CD1c-positive myeloid dendritic cell (primary cell): Measurements from ENCODE around the gene CHD5.

ENCODE experiments used
- DNase-seq: peaks from one replicate; pipeline ENCODE4 v3.0.0-alpha.2; 2016; ENCODE audit errors: extremely low spot score

The CHD5 gene

DNA sequence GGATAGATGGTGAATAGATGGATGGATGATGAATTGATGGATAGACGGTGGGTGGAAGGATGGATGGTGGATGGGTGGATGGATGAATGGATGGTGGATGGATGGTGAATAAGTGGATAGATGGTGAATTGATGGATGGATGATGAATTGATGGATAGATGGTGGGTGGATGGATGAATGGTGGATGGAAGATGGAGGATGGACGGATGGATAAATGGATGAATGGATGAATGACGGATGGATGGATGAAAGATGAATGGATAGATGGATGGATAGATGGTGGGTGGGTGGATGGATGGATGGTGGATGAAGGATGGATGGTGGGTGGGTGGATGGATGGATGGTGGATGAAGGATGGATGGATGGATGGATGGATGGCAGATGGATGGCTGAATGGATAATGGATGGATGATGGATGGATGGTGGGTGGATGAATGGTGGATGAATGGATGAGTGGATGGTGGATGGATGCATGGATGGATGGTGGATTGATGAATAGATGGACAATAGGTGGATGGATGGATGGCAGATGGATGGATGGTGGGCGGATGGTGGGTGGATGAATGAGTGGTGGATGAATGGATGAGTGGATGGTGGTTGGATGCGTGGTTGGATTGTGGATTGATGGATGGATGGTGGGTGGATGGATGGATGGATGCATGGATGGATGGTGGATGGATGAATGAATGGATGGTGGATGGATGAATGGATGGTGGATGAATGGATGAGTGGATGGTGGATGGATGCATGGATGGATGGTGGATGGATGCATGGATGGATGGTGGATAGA lies 5.3 kb downstream of the CHD5 start:
- no peak for DNase-seq

DNA sequence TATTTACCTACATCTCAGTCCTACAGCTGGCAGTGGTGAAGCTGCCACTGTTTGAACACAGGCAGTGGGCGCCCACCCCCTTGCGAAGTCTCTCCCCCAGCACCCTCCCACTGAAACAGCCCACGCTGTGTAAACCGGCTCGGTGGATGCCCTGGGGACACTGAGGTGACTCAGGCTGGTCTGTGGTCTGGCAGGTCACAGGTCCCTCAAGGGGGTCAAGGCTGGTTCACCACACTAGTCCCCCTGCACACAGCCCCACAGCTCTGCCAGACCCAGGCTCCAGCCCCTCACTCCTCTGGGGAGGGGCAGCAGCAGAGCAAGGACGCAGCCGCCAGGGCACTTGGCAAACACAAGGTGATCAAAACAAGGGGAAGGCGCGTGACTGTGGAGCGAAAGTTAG lies 7.6 kb downstream of the CHD5 start:
- DNase-seq: no peak

DNA sequence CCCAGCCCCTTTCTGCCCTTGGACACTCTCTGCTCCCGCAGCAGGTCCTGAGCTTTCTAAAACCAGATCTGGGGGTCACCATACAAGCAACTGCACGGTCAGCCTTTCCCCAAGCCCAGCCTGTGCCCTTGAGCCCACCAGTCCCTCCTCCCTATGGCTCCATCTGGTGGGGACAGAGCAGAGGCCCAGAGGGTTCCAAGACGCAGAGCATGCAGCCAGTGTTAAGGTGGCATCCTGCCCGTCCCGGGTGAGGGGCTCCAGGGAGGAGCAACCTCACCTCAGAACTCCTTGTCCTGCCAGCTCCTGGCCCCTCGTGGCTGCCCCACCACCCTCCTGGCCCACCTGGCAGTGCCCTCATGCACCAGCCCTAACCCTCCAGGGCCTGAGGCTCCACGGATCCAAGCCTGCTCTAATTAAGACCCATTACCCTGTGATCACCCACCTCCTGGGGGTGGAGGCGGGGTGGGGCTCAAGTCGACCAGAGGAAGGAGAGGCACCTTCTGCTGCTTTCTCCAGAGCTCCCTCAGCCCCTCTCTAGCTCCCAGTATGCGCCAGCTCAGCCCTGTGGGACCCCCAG lies 8.5 kb downstream of the CHD5 start:
- no peak for DNase-seq

DNA sequence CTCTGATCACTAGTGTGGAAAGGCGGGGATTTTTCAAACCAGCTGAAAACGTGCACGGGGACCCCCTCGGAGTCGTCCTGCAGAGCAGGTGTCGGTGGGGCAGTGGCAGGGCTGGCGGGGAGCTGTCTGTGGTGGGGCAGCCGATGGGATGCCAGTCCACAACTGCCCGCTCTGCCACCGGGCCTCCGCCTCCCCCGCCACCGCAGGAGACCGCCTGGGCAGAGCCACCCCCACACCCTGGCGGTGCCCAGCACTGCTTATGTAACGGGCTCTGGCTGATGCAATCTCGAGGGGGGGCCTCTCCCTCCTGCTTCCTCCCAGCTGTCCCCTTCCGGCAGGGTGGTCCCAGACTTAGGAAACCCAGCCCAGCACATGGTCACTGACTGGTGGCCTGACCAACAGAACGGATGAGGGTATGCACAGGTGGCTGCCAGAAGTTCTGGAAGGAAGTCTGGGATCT lies 9.3 kb downstream of the CHD5 start:
- DNase-seq: no peak

DNA sequence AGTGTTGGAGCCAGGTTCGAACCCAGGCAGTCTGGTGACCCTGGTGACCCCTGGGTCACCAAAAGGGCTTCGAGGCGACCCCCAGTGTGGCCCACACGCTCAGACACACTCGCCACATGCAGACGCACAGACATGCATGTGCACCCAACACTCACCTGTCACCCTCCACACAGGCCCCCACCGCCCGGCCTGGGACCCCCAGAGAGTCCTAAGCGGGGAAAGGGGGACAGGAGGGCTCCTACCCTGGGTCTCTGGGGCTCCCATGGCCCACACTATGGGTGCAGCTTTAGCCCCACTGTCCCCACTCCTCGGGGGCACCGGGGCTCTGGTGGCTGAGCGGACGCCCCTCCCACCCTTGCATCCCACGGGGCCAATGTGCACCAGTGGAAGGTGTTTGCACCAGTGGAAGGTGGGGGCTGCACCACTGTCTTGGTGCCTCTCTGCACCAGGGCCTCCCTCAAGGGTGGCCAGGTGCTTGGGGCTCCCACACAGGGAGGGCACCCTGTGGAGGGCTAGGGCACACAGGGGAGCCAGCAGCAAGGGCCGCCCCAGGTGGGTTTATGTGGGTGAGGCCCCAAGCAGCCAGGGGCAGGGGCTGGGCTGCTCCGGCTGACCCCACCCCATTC lies 9.9 kb downstream of the CHD5 start:
- no peak for DNase-seq

DNA sequence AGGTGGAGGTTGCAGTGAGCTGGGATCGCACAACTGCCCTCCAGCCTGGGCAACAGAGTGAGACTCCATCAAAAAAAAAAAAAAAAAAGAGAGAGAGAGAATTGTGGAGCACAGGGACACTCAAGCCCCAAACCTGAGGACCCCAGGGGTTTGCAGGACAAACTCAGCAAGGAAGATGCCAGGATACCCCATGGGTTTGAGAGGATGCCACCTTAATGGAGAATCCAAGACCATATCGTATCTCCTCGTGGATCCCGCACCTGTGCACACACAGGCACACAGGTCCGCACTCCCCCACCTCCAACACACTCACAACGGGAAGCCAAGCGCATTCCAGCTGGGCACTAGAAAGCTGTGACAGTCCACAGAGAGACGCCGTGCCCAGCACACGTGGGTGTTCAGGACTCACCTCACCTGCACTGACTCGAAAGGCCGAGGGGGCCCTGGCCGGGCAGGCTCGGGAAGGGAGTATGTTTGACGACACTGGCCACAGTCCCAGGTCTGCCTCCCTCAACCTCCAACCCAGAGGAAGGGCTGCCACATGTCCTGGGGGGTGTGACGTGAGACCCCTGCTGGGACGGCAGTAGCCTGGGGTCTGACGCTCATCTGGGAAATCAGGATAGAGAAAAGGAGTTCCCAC lies 11.1 kb downstream of the CHD5 start:
- DNase-seq: no peak

DNA sequence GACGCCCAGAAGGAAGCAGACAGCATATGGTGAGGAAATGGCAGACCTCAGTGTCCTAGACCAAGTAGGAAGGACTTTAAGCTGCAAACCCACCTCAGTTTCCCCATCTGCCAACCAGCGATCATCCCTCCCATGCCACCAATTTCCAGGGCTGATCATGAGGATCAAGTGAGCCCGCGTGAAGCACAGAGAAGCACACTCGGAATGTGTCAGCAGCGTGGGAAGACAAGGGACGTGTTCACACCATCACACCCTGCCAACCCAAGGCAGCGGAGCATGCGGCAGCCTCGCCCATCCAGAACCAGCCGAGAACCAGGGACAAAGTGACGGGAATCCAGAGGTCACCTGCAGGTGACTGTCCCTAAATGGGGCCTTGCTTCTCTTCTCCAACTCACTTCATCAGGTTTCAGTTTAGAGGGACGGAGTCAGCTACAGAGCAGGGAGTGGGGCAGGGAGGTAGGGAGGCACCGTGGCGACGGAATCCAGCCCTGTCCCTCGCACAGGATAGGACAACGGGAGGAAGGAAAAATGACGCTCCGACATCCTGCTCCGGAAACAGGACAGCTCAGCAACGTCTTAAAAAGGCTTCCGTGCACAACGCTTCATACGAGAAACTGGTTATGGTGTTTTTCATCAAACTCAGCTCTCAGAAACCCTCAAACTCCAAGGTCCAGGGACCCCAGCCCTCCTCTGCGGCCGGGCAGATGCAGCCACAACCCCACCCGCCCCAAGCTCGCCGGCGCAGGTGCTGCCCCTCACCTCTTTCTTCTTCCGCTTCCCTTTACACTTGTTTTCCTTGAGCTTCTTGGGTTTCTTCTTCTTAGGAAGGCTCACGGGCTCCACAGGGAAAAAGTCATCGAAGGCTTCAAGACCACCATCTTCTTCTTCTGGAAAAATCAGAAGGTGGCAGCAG lies 12.5 kb downstream of the CHD5 start:
- DNase-seq: no peak

DNA sequence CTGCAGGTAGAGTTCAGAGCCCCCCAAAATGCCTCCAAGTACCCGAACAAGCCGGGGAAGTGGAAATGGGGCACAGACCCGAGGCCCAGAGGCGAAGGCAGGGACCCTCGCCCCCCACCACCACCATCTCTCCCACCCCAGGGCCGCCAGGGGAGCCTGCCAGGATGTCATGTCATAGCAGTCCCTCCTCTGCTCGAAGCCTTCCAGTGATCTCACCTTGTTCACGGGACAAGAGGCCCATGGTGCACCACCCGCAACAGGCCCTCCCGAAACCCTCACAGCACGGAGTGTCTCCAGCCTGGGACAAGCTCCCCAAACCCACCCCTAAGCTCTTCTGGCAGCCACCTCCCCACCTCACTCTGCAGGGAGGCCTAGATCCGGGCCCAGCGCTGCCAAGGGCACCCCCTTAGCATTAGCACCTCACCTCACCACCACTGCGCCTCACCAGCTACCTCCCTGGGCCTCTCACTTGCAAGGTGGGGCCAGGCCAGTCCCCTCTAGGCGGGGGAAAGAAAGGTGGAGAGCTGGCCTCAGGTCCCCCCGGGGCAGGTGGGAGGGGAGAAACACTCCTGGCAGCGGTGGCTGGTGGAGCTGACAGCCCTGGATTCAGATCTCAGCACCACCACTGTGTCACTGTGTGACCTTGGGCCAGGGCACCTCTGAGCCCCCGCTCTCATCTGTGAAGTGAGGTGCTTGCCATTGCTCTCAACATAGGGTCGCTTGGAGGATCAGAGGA lies 13.3 kb downstream of the CHD5 start:
- DNase-seq: no peak

DNA sequence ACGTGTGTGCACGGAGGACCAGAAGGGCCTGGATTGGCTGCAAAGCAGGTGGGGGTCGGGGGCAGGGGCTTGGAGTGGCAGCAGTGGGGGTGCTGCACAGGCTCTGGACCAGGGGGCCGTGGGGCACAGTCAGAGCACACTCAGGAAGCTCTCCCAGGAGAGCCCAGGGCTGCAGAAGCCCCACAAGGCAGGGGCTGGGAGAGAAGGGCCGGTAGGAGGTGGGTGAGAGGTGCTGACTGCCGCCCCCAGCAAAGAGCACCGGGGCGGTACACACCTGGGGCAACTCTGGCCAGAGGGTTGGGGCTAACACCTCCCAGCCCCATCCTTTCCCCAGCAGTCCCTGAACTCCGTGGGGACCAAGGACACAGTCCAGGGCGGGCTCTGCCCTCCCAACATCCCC lies 13.9 kb downstream of the CHD5 start:
- DNase-seq: no peak

DNA sequence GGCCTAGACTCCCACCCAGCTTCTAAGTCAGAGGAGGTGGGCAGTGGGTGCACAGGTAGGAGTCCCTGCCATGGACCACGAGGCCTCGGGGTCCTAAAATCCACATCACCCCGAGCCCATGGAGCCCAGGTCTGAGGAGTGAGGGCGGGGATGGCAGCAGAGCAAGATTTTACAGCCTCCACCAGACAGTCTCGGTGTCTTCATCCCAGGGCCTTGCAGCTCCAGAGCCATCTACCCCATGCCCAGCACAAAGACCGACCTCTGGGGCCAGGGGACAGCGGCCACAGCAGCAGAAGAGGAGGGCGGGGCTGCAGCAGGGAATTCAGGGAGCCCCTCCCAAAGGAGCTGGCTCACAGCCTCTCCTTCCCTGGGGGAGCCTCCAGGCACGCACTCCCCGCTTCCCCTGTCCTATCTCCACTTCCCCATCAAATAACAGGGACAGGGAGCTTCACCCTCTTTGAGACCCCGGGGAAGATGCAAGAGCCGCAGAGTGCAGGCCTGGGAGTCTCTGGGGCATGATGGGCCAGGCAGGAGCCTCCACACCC lies 14.6 kb downstream of the CHD5 start:
- no peak for DNase-seq

DNA sequence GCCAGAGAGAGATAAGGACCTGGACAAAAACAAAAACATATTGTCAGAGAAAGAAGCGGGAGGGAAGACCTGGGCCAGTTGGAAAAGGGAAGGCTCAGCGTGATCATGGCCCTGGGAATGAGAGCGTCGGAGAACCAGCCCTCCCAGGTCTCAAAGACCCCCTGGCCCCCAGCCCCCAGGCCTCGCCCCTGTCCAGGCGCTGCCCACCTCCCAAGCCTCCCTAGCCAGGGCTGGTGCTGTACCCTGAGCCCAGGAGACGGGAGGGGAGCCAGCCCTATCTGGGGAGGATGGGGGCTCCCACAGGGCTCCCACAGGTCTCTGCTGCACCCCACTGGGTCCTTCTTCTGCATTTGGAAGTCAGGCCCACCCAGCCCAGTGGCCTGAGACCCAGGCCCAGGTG lies 15.1 kb downstream of the CHD5 start:
- no peak for DNase-seq

DNA sequence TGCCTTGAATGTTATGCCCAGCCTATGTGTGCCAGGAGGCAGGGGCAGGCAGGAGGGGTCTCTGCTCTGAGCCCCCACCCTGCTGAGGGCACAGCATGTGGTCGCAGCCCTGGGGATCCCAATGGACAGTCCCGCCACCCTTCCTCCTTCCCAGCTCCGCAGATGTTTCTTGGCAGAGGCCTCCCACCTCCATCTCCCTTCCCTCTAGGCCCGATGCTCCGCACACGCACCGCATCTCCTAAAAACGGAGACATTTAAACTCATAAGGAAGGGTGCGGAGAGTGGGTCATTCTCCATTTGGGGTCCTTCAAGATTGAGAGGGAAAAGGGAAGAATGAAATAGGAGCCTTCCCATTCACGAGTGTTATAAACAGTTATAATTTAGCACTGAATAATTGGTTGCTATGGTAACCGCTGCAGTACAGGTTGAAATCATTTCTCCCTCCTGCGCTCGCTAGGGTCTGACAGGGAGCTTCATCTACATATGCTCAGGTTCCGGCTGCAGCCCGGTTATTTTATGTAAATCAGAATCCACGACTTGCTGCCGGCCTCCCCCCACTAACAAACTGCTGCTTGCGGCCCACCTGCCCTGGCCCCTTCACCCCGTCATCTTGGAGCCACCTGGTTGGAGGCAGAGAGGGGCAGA lies 16.0 kb downstream of the CHD5 start:
- no peak for DNase-seq

DNA sequence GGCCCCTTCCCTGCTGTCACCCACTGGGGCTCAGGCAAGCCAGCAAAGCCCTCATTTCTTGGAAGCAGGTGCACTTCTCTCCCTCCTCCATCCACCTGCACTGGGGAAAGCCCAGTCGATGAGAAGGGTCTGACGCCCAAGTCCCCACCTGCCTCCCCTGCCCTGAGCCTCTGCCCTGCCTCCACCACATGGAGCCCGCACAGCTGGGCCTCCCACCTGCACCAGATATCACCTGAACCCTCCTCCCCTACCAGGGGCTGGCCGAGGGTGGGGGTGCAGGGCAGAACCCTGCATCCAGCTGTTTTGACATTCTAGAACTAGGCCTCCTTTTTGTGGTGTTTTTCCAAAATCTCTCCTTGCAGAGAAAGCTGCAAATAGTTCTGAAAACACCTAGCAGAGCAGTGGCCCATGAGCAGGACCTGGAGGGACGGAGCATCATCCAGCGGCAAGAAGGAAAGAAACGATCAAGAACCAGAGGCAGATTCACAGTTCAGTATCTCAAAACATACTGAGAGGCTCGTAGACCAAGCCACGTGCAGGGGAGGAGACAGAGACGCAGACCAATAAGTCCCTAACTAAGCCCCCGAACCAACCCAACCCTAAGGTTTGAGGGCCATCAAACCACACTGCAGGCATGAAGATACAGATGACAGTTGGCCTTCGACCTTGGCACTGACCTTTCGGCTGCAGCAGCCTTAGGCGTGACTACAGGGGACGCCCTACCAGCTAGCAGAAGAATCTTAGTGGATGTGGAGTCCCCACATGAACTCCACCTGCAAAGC lies 16.7 kb downstream of the CHD5 start:
- no peak for DNase-seq

DNA sequence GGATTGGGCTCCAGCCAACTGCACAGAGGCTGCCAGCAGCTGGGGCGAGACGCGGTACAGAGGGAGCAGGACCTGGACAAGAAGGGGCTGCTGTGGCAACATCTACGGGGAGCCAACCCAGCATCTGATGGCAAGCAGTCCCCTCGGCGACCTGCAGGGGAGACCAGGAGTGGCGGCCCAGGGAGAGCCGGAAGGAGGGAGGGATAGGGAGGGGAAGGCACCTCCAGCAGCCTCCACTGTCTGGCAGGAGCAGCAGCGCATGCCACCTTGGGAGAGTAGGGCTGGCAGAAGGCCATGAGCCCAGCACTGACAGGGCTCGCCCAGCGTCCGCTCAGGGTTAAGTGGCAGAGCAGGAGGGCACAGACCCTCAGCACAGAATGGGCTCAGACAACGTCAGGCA lies 17.3 kb downstream of the CHD5 start:
- no peak for DNase-seq

DNA sequence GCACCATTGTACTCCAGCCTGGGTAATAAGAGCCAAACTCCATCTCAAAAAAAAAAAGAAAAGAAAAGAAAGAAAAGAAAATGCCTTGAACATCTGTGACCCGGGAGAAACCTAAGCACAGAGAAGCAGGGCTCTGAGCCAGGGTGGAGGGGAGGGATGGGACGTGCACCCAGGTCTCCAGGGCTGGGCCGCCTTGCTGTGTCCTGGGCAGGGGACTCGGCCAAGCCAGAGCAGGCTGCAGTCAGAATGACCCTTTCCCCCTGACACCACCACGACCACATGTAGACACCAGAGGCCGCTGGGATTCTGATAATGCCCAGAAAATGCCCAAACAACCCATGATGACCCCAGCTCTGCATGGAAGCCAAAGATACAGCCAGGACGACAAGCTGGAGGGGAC lies 17.8 kb downstream of the CHD5 start:
- DNase-seq: no peak

DNA sequence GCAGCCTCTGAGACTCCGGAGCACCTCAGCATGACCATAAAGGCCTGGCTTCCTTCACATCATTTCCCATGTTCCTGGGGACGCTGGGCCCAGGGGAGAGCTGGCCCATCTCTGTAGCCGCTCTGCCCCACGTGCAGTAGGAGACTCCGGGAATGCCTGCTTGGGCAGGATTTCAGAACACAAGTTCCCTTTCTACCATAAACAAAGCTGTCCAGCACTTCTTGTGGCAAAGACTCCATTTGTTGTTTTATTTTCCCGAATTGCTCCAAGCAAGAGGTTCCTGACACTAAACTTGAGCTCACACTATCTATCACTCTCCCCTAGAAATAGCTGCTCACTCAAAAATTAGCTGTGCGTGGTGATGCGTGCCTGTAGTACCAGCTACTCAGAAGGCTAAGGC lies 21.9 kb downstream of the CHD5 start:
- no peak for DNase-seq

DNA sequence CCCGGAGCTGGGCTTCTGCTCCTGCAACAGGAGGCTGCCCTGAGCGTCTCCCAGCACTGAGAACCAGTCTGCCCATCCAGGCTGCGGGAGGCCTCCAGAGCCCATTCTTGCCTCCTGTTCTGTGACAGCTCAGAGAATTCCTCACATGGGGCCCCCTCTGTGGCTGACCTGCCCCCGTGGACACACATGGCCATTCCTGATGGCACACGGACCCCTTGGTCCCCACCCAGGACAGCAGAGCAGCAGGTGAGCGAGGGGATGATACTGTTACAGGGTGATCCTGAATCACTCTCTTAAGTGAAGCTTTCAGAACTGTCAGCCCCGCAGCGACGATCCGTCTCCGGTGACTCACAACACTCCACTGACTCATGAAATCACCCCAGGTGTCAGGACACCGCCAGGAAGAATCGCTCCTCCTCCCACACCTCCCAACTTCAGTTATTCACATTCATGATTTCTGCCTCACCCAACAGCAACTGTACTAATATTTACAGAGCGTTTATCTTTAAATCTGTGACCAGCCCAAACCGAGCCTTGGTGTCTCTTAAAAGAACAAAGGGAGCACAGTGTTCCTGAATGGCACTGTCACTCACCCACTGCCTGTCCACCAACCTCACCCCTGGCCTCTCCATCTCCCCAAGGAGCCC lies 22.5 kb downstream of the CHD5 start:
- no peak for DNase-seq

DNA sequence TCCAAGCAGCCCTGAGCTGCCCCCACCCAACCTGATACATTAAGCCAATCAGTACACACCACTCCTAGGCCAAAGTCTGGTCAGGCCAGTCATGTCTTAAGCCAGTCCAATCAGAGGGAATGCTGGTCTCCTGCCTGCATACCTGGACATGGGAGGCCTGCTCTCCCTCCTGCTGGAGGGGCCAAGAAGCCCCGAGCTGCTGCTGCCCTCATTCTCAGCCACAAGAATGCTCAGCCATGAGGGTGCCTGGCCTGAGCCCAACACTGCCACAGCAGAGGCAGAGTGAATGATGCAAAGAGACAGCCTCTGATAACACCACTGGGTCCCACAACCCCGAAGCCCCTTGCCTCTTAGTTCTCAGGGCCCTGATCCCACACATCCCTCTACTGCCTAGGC lies 23.0 kb downstream of the CHD5 start:
- no peak for DNase-seq
